Umbilical cord (tissue), 2 donors: ENCODE measurements around the gene GPN2. TPM values are rescaled to one million over a fixed set of nuclear protein-coding genes. Genes with fewer than 3 reads are reported as not detected.

Experiments used
- DNase-seq: peaks from one replicate; pipeline ENCODE4 v3.0.0-alpha.2; 2015; ENCODE audit warnings: low spot score
- total RNA-seq: library from RNA; depleted of rRNA; stranded (reverse); fragments of >200 nt; gene quantifications from one replicate; pipeline ENCODE4 v1.2.3, GENCODE V29; 2014; ENCODE audit warnings: low replicate concordance; ENCODE audit not compliant: insufficient read depth

The GPN2 gene
- 6.3 TPM for total RNA-seq

GRCh38 chr1:26889551-26890466 is at the start of gene GPN2:
Gene GPN2, minus strand, starts transcription at chr1:26890283. Its CDS starts 187 bp downstream, at chr1:26890096.
- DNase-seq: peak; percentile 84

- no peak for DNase-seq
Observed at GRCh38 chr1:26938659-26939025, 48.6 kb upstream of the GPN2 start.

GRCh38 chr1:26938004-26938658 is 48.0 kb upstream of the GPN2 start:
- DNase-seq: no peak

- no peak for DNase-seq
Observed at GRCh38 chr1:26936823-26937222, 46.7 kb upstream of the GPN2 start.

- DNase-seq: no peak
Observed at GRCh38 chr1:26932531-26932930, 42.4 kb upstream of the GPN2 start.

GRCh38 chr1:26923711-26924110 is 33.6 kb upstream of the GPN2 start:
- DNase-seq: no peak

GRCh38 chr1:26922901-26923300 is 32.8 kb upstream of the GPN2 start:
- no peak for DNase-seq

- DNase-seq: no peak
Observed at GRCh38 chr1:26922431-26922729, 32.3 kb upstream of the GPN2 start.

GRCh38 chr1:26921540-26922430 is 31.7 kb upstream of the GPN2 start, which contains the start of gene NUDC:
Gene NUDC, plus strand, starts transcription at chr1:26921743. Its CDS starts 106 bp downstream, at chr1:26921849.
- DNase-seq: peak; percentile 99

GRCh38 chr1:26921126-26921539 is 31.1 kb upstream of the GPN2 start:
- no peak for DNase-seq

GRCh38 chr1:26915204-26915842 is 25.2 kb upstream of the GPN2 start:
- no peak for DNase-seq

GRCh38 chr1:26913754-26914619 is 23.9 kb upstream of the GPN2 start, which contains the start of gene NR0B2:
Gene NR0B2, minus strand, starts transcription at chr1:26913975. Its CDS starts 35 bp downstream, at chr1:26913940.
- DNase-seq: no peak

- DNase-seq: no peak
Observed at GRCh38 chr1:26913389-26913753, 23.3 kb upstream of the GPN2 start.

- DNase-seq: no peak
Observed at GRCh38 chr1:26912147-26912490, 22.0 kb upstream of the GPN2 start.

- DNase-seq: no peak
Observed at GRCh38 chr1:26911399-26912146, 21.5 kb upstream of the GPN2 start.

GRCh38 chr1:26910343-26911160 is 20.5 kb upstream of the GPN2 start:
- DNase-seq: no peak

- no peak for DNase-seq
Observed at GRCh38 chr1:26909951-26910342, 19.9 kb upstream of the GPN2 start.

- DNase-seq: no peak
Observed at GRCh38 chr1:26907071-26907917, 17.2 kb upstream of the GPN2 start.
